PFSK-1 (cell line): ENCODE data around the gene KDM6A.

Experiments used
- FOXP2 ChIP-seq: optimal IDR thresholded peaks from 2 replicates; pipeline ENCODE3; 2011; ENCODE audit warnings: borderline replicate concordance, control low read depth, inconsistent platforms; ENCODE audit not compliant: insufficient read depth; ENCODE audit errors: extremely low read length, extremely low read depth
- POLR2AphosphoS5 ChIP-seq: IDR thresholded peaks from 2 replicates; pipeline ENCODE4 v1.6.1; 2012; ENCODE audit warnings: low read depth, mild to moderate bottlenecking, control low read depth, low read length, moderate library complexity
- REST ChIP-seq, 2 experiments: IDR thresholded peaks; 2 replicates each; pipeline versions ENCODE4 v1.6.1 to v1.8.0; 2011 to 2012; ENCODE audit warnings: low read depth in 2 of 2, low read length in 2 of 2, control low read depth in 1 of 2, inconsistent platforms in 1 of 2, mild to moderate bottlenecking in 1 of 2, moderate library complexity in 1 of 2; ENCODE audit not compliant: insufficient read depth in 1 of 2
- SIN3A ChIP-seq: IDR thresholded peaks from 2 replicates; pipeline ENCODE4 v1.6.1; 2012; ENCODE audit warnings: mild to moderate bottlenecking, low read length, moderate library complexity, borderline replicate concordance; ENCODE audit not compliant: insufficient read depth
- TAF1 ChIP-seq: IDR thresholded peaks from 2 replicates; pipeline ENCODE4 v1.6.1; 2012; ENCODE audit warnings: low read length, control low read depth, borderline replicate concordance; ENCODE audit not compliant: insufficient read depth

KDM6A gene

GRCh38 chrX:45009371-45010000 is 136.5 kb downstream of the KDM6A start:
- TF ChIP-seq POLR2AphosphoS5 (no peak), REST (IDR thresholded peaks at IDR 0.05; ENCODE audit: insufficient read depth in 1 of 2, low read depth in 2 of 2, low read length in 2 of 2) (no peak), SIN3A (no peak), TAF1 (no peak), FOXP2 (no peak)

DNA sequence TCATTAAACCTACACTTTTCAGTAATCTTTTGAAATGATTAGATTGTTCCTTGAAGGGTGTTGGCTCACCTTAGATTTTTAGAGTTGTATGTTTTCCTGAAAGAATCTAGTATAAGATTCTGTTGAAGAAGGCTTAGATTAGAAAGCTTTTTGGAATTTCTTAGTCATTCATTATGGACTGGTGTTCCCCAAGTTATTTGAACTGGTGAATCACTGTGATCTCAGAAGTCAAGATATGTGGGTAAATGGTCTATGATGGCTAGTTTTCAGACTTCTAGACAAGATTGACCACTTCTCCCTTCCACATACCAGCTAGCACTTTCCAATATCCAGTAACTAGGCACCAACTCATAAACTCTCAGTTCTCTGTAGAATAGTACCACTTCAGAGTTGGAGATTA is 138.1 kb downstream of the KDM6A start:
- no peak for TF ChIP-seq FOXP2
- TF ChIP-seq POLR2AphosphoS5, result no peak
- no peak for TF ChIP-seq SIN3A
- no peak for TF ChIP-seq TAF1
- no peak for TF ChIP-seq REST (IDR thresholded peaks at IDR 0.05; ENCODE audit: insufficient read depth in 1 of 2, low read depth in 2 of 2, low read length in 2 of 2)

DNA sequence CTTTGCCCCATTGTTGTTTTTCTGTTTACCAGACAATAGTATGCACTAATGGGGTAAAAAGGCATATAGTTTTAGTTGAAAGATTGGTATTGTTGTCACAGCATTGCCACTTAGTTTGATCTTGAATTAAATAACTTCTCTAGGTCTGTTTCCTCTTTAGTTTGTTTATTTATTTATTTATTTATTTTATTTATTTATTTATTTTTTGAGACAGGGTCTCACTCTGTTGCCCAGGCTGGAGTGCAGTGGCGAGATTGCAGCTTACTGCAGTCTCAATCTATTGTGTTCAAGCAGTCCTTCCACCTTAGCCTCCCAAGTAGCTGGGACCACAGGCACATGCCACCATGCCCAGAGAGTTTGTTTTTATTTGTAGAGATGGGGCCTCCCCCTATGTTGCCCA is 138.6 kb downstream of the KDM6A start:
- no peak for TF ChIP-seq SIN3A
- no peak for TF ChIP-seq TAF1
- no peak for TF ChIP-seq FOXP2
- no peak for TF ChIP-seq REST (IDR thresholded peaks at IDR 0.05; ENCODE audit: insufficient read depth in 1 of 2, low read depth in 2 of 2, low read length in 2 of 2)
- no peak for TF ChIP-seq POLR2AphosphoS5

DNA sequence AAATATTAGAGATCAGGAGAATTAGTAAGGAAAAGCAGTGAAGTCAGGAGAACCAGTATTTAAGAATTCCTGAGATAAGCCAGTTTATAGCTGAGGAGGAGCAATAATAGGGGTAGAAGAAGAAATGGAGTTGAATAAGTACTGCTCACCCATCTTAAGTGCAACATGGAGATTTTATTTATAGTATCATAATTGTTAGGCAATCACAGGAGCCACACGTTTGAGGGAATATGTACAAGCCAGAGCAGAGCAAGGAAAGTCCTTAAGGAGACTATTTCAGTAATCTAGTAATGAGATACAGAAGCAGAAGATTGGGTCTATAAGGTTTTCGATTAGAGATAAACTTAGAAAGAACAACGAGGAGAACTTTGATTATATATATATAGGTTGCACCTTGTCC is 145.0 kb downstream of the KDM6A start:
- no peak for TF ChIP-seq REST (IDR thresholded peaks at IDR 0.05; ENCODE audit: insufficient read depth in 1 of 2, low read depth in 2 of 2, low read length in 2 of 2)
- no peak for TF ChIP-seq SIN3A
- no peak for TF ChIP-seq POLR2AphosphoS5
- no peak for TF ChIP-seq TAF1
- TF ChIP-seq FOXP2, result no peak

GRCh38 chrX:45022150-45022549 is 149.2 kb downstream of the KDM6A start:
- TF ChIP-seq SIN3A (no peak), TAF1 (no peak), FOXP2 (no peak), REST (IDR thresholded peaks at IDR 0.05; ENCODE audit: insufficient read depth in 1 of 2, low read depth in 2 of 2, low read length in 2 of 2) (no peak), POLR2AphosphoS5 (no peak)
